ENCODE results near the gene RNF141. TPM values are rescaled to one million over a fixed set of nuclear protein-coding genes. Genes with fewer than 3 reads are reported as not detected.

RNF141 gene
- total RNA-seq, 3 donors from 2014 or later (not counting 1 experiment from before 2014, with no cell fraction given), result 10.3 to 13.9 (median 11.7) TPM

- Histone ChIP-seq H3K4me3 (ENCODE audit: low read length) (no peak overlapping the region), H3K27me3 (ENCODE audit: control insufficient read depth, insufficient read depth, low read length) (no peaks in the 10 kb centered on the region), H3K4me1 (ENCODE audit: control insufficient read depth, insufficient read depth, low read length) (peaks cover 16% of the 10 kb centered on the region), H3K36me3 (ENCODE audit: control insufficient read depth, insufficient read depth, low read length) (peaks cover 12% of the 10 kb centered on the region), H3K9me3 (ENCODE audit: control insufficient read depth, insufficient read depth, low read length) (no peaks in the 10 kb centered on the region), H3K27ac (ENCODE audit: low read length) (no peak overlapping the region)
- Mint-ChIP-seq H3K4me1 (peaks cover 15 to 22% of the 10 kb centered on the region in 2 donors), H3K4me3 (no peak overlapping the region), H3K27me3 (ENCODE audit: low read depth in 2 of 2) (no peaks in the 10 kb centered on the region), H3K36me3 (no peaks in the 10 kb centered on the region), H3K27ac (no peak overlapping the region), H3K9me3 (no peaks in the 10 kb centered on the region)
- intact Hi-C loops (cut with micrococcal nuclease), result no loop called here
- no peak for TF ChIP-seq CTCF (IDR thresholded peaks at IDR 0.05)
- WGBS (ENCODE audit: insufficient coverage), result 96% methylated on average over 15 of the region's 16 CpGs
- ATAC-seq (no peak), DNase-seq (no peak)
These were observed 62.1 kb downstream of the RNF141 start for GRCh38 chr11:10478574-10479550.

- intact Hi-C loops (cut with micrococcal nuclease), result no loop called here
- no peaks in the 10 kb centered on the region for H3K9me3 Mint-ChIP-seq
- DNase-seq (no peak), ATAC-seq (no peak)
- peaks cover 20 to 29% of the 10 kb centered on the region in 2 donors for H3K4me1 Mint-ChIP-seq
- no peak overlapping the region for H3K4me3 ChIP-seq (ENCODE audit: low read length)
- peaks cover 12% of the 10 kb centered on the region for H3K36me3 ChIP-seq (ENCODE audit: control insufficient read depth, insufficient read depth, low read length)
- no peak overlapping the region for H3K27ac Mint-ChIP-seq
- no peak overlapping the region for H3K4me3 Mint-ChIP-seq
- WGBS (ENCODE audit: insufficient coverage), result 52% methylated on average over 3 of the region's 3 CpGs
- no peaks in the 10 kb centered on the region for H3K9me3 ChIP-seq (ENCODE audit: control insufficient read depth, insufficient read depth, low read length)
- peaks cover 22% of the 10 kb centered on the region for H3K4me1 ChIP-seq (ENCODE audit: control insufficient read depth, insufficient read depth, low read length)
- no peaks in the 10 kb centered on the region for H3K27me3 ChIP-seq (ENCODE audit: control insufficient read depth, insufficient read depth, low read length)
- no peaks in the 10 kb centered on the region for H3K27me3 Mint-ChIP-seq (ENCODE audit: low read depth in 2 of 2)
- TF ChIP-seq CTCF (IDR thresholded peaks at IDR 0.05), result no peak
- H3K27ac ChIP-seq (ENCODE audit: low read length), result no peak overlapping the region
- H3K36me3 Mint-ChIP-seq, result no peaks in the 10 kb centered on the region
These were observed 62.9 kb downstream of the RNF141 start for GRCh38 chr11:10478066-10478465.

GRCh38 chr11:10477690-10478046, 63.3 kb downstream of the RNF141 start:
- Histone ChIP-seq H3K4me3 (ENCODE audit: low read length) (no peak overlapping the region), H3K4me1 (ENCODE audit: control insufficient read depth, insufficient read depth, low read length) (peaks cover 23% of the 10 kb centered on the region), H3K27me3 (ENCODE audit: control insufficient read depth, insufficient read depth, low read length) (no peaks in the 10 kb centered on the region), H3K36me3 (ENCODE audit: control insufficient read depth, insufficient read depth, low read length) (peaks cover 12% of the 10 kb centered on the region), H3K9me3 (ENCODE audit: control insufficient read depth, insufficient read depth, low read length) (no peaks in the 10 kb centered on the region), H3K27ac (ENCODE audit: low read length) (no peak overlapping the region)
- intact Hi-C loops (cut with micrococcal nuclease), result no loop called here
- H3K27ac Mint-ChIP-seq, result no peak overlapping the region
- no peak for DNase-seq
- no peak for TF ChIP-seq CTCF (IDR thresholded peaks at IDR 0.05)
- H3K4me3 Mint-ChIP-seq, result no peak overlapping the region
- no peaks in the 10 kb centered on the region for H3K9me3 Mint-ChIP-seq
- H3K4me1 Mint-ChIP-seq, result peaks cover 24 to 33% of the 10 kb centered on the region in 2 donors
- no peak for ATAC-seq
- WGBS (ENCODE audit: insufficient coverage), result 93% methylated on average over 8 of the region's 8 CpGs
- H3K27me3 Mint-ChIP-seq (ENCODE audit: low read depth in 2 of 2), result no peaks in the 10 kb centered on the region
- no peaks in the 10 kb centered on the region for H3K36me3 Mint-ChIP-seq

All from natural killer cell (primary cell).